AG09319 (cell line): ENCODE results near the gene MPP4.
"Not testable (repeated sequence)": the region's sequence is repeated elsewhere in the genome, so short reads cannot be mapped to it uniquely, and the experiment has no call there.

Experiments
- DNase-seq: peaks from one replicate; pipeline ENCODE4 v3.0.0-alpha.2; 2010; ENCODE audit warnings: low read depth; ENCODE audit errors: extremely low read depth
- TF ChIP-seq, protein P1 (sequence below): IDR thresholded peaks from 2 replicates; pipeline ENCODE4 v1.5.1; 2011; ENCODE audit warnings: low read depth, mild to moderate bottlenecking, inconsistent platforms, low read length, moderate library complexity

MPP4 gene

DNA sequence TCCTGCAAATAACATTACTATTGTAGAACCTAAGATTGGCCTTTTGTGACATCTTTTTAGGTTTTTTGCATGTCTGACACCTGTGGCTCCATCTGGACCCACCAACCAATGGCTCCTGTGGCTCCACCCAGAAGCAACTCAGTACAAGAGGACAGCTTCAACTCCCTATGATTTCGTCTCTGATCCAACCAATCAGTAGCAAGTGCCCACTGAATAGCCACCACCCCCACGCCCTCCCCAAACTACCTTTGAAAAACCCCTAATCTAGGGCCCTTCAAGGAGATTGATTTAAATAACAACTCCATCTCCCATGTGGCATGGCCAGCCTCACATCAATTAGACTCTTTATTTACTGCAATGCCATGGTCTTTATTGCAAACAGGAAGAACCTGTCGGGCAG lies 23.6 kb downstream of the MPP4 start:
- DNase-seq = no peak
- TF ChIP-seq, protein P1, sequence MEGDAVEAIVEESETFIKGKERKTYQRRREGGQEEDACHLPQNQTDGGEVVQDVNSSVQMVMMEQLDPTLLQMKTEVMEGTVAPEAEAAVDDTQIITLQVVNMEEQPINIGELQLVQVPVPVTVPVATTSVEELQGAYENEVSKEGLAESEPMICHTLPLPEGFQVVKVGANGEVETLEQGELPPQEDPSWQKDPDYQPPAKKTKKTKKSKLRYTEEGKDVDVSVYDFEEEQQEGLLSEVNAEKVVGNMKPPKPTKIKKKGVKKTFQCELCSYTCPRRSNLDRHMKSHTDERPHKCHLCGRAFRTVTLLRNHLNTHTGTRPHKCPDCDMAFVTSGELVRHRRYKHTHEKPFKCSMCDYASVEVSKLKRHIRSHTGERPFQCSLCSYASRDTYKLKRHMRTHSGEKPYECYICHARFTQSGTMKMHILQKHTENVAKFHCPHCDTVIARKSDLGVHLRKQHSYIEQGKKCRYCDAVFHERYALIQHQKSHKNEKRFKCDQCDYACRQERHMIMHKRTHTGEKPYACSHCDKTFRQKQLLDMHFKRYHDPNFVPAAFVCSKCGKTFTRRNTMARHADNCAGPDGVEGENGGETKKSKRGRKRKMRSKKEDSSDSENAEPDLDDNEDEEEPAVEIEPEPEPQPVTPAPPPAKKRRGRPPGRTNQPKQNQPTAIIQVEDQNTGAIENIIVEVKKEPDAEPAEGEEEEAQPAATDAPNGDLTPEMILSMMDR = no peak

DNA sequence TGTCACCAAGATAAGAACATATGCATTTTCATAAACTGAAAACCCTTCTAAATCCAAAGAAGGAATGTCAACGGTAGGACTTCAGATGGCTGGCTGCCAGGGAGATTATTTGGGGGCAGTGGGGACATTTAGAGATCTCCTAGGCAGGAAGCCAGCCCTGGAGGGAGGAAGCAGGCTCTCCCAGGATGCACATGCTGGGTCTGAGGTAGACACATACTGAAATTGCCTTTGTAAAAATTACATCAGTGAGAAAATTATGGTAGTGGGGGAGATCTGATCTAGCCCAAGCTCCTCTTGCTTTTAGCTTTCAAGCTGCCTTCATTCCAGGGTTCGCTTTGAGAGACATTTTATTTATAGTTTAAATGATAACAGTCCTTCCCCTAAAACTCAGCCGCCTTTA lies 24.1 kb downstream of the MPP4 start:
- DNase-seq = no peak
- TF ChIP-seq, protein P1 = no peak

DNA sequence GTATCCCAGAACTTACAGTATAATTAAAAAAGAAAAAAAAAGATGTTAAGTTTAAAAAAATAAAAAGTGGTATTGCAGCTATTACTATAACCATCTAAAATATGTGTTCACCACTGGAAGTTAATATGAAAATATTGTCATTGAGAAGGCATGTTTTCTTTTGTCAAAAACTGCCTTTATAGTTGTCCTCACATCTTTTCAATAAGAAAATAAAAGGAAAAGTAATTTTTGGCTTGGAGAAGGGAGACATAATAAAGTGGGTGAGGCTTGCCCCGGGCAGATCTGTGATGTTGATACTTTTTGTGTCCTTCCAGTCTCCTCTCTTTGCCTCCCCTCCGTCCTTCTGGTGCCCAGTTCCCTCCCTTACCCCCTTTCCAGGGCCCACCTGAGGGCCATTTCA lies 24.9 kb downstream of the MPP4 start:
- TF ChIP-seq, protein P1 = no peak
- no peak for DNase-seq

DNA sequence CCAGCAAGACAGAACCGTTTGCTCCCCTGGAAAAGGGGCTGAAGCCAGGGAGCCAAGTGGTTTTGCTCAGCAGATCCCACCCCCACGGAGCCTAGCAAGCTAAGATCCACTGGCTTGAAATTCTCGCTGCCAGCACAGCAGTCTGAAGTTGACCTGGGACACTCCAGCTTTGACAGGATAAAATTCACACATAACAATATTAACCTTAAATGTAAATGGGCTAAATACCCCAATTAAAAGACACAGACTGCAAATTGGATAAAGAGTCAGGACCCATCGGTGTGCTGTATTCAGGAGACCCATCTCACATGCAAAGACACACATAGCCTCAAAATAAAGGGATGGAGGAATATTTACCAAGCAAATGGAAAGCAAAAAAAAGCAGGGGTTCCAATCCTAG lies 27.2 kb downstream of the MPP4 start:
- DNase-seq = not testable (repeated sequence)

DNA sequence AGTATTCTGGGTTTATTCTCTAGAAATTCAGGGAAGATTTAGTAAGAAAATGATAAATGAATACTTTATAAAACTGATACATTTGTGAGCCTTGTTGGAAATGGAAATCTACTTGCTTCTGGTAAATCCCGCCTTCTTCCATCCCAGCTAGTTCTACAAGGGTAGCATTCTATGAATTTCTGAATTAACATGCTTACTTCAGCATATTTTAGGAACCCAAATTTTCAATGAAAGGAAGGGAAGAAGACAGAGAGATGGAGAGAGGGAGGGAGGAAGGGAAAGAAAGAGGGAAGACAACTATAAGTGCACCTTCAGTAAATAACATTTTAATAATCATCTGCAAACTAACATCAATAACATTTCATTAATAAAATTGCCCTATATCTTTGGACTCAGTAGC lies 28.6 kb downstream of the MPP4 start:
- TF ChIP-seq, protein P1 = no peak
- DNase-seq = no peak

DNA sequence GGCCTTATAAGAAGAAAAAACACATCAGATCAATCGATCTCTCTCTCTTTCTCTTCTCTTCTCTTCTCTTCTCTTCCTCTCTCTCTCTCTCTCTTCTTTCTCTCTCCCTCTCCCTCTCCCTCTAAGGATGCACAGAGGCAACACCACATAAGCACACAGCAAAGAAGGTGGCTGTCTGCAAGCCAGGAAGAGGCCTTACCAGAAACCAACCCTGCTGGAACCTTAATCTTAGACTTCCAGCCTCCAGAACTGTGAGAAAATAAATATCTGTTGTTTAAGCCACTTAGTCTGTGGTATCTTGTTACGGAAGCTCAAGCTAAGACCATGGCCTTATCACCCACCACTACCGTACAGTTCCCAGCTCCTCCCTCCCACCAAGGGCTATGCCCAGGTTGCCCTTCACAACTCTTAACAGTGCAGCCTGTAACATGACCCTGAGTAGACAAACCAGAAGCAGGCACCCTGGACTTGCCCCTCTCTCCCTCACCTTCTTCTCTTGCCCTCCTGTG lies 30.0 kb downstream of the MPP4 start:
- TF ChIP-seq, protein P1 = no peak
- no peak for DNase-seq

DNA sequence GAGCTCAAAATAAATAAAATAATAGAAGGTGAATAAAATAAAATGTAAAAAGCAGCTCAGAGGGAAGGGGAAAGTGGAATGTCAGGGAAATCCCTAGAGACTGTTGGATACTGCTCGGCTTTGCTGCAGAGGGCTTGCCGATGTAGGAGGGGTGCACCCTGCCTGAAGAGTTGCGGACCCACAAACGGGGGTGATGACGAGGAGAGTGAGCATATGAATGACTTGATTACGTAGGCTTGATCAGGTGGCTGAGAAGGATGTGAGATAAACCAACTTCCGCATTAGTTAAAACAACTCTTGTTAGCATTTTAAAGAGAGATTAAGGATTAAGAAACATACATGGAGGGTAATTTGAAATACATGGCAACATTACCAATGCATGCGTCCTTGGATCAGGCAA lies 34.1 kb downstream of the MPP4 start:
- TF ChIP-seq, protein P1 = no peak
- no peak for DNase-seq

DNA sequence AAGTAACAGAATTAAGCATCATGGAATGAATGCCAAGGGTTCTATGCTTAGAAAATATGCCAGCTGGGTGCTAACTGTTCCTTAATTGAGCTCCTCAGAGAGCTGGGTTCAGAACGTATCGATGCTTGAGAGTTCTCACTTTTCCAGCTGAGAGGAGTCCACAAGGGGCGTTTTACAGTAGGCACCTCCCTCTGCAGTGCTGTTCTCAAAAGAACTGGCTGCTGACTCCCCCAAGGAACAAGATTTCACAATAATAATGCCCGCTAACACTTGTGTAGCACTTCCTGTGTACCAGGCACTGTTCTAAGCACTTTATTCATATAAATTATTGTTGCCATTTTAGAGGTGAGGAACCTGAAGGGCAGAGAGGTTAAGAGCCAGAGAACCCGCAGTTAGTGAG lies 37.1 kb downstream of the MPP4 start:
- TF ChIP-seq, protein P1 = no peak
- no peak for DNase-seq
